ENCODE measurements around the gene ANKRD33B. TPM values are rescaled to one million over a fixed set of nuclear protein-coding genes. Genes with fewer than 3 reads are reported as not detected.

ANKRD33B gene
- total RNA-seq, 4 donors from 2014 or later, result 5.6 to 10.7 (median 8.2) TPM

DNA sequence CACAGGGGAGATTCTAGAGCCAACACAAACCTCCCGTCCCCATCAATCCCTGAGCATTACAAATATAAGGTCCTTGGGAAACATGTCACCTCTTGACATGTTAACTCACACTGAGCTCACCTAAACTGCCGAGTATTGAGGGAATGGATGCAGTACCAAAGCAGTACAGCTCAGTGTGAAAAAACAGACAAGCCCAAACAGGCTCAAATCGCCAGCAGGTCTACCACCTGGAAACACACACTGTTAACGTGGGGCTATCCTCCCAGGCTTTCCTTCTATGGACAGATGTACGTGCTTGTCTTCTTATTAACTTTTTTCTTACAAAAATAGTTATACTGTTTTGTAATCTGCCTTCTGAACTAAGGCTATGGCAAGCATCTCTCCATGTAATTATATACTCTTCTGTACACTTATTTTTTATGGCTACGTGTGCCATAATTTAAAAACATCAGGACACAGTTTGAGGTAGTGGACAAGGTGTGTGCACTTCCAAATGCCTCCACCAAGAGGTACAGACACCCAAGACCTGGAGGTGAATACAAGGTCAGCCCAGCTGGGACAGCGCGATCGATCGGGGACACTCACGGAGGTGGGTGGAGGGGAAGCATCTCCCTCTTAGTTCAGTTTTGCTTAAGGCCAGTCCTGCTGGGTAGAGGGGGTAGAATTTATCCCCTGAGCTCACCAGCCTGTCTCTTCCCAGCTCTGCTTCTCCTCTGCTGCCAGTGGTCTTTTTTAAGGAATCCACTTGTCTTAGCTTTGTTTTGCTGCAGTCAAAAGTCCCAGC lies 120.6 kb downstream of the ANKRD33B start:
- TF ChIP-seq, protein P1, sequence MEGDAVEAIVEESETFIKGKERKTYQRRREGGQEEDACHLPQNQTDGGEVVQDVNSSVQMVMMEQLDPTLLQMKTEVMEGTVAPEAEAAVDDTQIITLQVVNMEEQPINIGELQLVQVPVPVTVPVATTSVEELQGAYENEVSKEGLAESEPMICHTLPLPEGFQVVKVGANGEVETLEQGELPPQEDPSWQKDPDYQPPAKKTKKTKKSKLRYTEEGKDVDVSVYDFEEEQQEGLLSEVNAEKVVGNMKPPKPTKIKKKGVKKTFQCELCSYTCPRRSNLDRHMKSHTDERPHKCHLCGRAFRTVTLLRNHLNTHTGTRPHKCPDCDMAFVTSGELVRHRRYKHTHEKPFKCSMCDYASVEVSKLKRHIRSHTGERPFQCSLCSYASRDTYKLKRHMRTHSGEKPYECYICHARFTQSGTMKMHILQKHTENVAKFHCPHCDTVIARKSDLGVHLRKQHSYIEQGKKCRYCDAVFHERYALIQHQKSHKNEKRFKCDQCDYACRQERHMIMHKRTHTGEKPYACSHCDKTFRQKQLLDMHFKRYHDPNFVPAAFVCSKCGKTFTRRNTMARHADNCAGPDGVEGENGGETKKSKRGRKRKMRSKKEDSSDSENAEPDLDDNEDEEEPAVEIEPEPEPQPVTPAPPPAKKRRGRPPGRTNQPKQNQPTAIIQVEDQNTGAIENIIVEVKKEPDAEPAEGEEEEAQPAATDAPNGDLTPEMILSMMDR (IDR thresholded peaks at IDR 0.05; ENCODE audit: low read depth), result no peak

- TF ChIP-seq, protein P1 (IDR thresholded peaks at IDR 0.05; ENCODE audit: low read depth), result no peak
These were observed 121.2 kb downstream of the ANKRD33B start for GRCh38 chr5:10685115-10685521.

DNA sequence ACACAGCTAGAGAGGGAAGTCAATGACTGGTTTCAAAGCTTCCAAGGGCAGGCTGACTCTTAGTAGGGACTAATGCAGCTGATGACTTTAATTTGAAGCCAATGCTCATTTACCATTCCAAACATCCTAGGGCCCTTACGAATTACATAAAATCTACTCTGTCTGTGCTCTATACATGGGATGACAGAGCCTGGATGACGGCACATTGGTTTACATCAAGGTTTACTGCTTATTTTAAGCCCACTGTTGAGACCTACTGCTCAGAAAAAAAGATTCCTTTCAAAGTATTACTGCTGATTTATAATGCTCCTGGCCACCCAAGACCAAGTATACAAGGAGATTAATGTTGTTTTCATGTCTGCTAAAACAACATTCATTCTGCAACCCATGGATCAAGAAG lies 123.0 kb downstream of the ANKRD33B start:
- TF ChIP-seq, protein P1 (IDR thresholded peaks at IDR 0.05; ENCODE audit: low read depth), result no peak

DNA sequence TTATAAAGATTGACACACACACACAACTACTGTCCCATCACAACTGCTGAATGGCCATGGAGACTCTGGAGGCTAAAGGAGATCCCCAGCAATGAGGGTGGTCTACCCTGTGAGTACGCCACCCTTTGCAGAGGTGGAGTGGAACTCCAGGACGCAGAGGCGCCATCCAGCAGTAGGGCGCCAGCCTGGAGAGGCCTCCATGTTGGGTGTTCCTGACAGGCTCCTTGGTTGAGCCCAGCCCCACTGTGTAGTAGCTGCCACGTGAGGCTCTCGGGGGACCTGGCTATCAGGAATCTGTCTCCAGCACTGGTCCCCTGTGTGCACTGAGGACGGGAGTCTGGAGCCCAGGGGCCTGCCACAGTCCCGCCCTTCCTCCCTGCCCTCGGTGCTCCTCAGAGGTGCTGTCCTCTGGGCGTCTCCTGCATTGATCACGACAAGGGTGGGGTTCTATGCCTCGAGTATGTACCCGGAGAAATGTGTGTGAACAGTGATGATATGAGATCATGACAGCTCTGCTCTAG lies 124.8 kb downstream of the ANKRD33B start:
- TF ChIP-seq, protein P1 (IDR thresholded peaks at IDR 0.05; ENCODE audit: low read depth), result no peak

GRCh38 chr5:10689391-10690081 lies 125.7 kb downstream of the ANKRD33B start:
- TF ChIP-seq, protein P1 (IDR thresholded peaks at IDR 0.05; ENCODE audit: low read depth), result no peak

- TF ChIP-seq, protein P1 (IDR thresholded peaks at IDR 0.05; ENCODE audit: low read depth), result no peak
These were observed 126.9 kb downstream of the ANKRD33B start for GRCh38 chr5:10690460-10691440.

Data from subcutaneous adipose tissue (tissue), 4 donors.